ENCODE data around the gene HSD17B2.
"Not testable (repeated sequence)": the region's sequence is repeated elsewhere in the genome, so short reads cannot be mapped to it uniquely, and the experiment has no call there.

Gene HSD17B2

GRCh38 chr16:82137822-82138167, 102.7 kb downstream of the HSD17B2 start:
- no peak for DNase-seq

DNA sequence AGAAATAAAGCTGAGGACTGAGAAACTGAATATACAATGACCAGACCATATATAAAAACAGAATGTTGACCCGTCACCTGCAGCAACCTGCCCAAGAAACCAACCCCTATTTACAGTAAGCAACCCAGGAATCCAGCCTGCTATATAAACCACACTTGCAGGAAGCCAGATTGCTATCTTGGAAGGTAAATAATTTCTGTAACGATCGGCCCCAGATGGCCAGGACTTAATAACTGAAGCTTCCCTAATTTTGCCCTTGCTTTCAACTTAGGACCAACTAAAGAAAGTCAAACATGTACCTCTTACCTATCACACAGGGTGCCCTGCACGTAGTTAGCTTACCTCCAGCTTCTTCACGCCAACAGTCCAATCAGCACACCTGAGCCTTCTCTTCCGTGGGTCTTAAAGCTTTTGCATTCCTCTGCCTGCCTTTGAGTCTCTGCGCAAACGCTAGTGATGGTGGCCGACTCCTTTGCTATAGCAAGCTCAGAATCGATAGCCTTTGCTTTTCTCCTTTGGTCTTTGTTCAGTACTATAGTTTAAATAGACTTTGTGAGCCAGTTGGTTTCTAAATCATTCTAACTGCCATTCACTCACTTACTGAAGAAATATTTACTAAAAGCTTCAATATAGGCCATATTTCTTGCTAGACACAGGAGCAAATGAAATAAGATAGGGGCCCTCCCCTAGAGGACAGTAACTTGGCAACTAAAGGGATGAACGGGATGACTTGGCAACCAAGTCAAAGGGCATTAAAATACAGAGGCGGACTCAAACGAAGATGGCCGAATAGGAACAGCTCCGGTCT, 103.6 kb downstream of the HSD17B2 start:
- no peak for DNase-seq

DNA sequence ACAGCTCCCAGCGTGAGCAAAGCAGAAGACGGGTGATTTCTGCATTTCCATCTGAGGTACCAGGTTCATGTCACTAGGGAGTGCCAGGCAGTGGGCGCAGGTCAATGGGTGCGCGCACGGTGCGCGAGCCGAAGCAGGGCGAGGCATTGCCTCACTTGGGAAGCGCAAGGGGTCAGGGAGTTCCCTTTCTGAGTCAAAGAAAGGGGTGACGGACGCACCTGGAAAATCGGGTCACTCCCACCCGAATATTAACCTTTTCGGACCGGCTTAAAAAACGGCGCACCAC, 104.2 kb downstream of the HSD17B2 start:
- not testable (repeated sequence) for DNase-seq

DNA sequence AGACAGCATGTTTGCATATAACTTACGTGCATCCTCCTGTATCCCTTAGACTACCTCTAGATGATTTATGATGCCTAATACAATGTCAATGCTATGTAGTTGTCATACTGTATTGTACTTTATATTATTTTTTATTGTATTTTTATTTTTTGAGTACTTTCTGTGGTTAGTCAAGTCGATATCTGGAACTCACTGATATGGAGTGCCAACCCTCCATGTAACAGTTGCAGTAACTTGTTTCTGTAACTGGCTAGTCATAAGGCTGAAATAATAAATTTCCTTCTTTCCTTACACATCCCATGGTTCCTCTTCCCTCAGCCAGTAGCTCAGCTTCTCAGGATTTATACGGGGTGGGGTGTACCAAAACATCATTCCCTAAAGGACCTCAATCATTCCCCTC, 111.5 kb downstream of the HSD17B2 start:
- no peak for DNase-seq

DNA sequence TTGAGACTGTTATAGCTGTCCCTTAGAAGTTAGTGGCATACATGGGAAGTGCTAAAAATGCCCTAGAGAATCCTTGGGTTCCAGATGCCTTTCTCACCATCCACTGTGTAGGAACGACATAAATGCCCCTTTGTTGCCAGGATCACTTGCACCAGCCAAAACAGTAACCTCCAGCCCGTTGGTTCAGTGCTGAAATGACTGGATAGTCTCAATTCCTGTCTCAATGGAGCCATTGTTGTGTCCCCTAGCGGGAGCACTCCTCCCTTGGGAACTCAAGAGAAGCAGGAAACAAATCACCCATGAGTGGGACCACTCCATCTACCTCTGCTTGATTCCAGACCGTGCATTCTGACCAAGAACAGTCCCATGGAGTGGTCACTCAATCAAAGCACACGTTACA, 111.9 kb downstream of the HSD17B2 start:
- no peak for DNase-seq

DNA sequence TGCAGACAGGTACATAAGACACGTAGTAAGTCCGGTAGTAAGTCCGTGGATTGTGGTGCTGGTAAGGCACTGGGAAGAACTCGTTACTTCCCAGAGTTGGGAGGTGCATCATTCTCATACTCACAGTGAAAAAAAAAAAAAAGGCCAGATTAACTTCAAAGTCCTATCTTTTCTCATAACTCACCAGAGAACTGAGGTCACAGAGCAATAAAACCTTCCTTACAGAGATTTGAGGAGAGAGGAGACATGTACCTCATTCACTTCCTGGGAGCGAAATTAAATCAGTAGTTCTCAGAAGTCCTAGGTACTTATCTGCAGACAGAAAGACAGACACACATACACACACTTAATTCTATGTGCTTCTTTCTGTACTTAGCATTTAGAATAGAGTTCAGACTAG, 112.5 kb downstream of the HSD17B2 start:
- no peak for DNase-seq

Measured in stimulated activated CD4-positive, alpha-beta T cell treated with anti-CD3 and anti-CD28 coated beads, Interleukin-1b, Interleukin-23, amount 100 ng/mL, for 48 hours (primary cell).